Gastrocnemius medialis (tissue), 4 donors: ENCODE measurements around the gene C4BPA.
A peak's percentile ranks its signal among the peaks of the same experiment; 100 is the strongest.

Experiments used
- CTCF ChIP-seq, 5 experiments: fragments of 450-650 bp in 3 of 5; fragments of 200-600 bp in 2 of 5; sonication (generic) in 2 of 5; IDR thresholded peaks in 4 of 5; conservative IDR thresholded peaks in 1 of 5; 1 replicate in 4 of 5; 2 replicates in 1 of 5; pipeline ENCODE4 v1.5.1; 2016 to 2019; ENCODE audit warnings: antibody characterized with exemption in 5 of 5, mild to moderate bottlenecking in 3 of 5, moderate library complexity in 3 of 5
- POLR2A ChIP-seq, 2 donors: fragments of 450-650 bp; IDR thresholded peaks; one replicate each; pipeline ENCODE4 v1.6.1; 2017; ENCODE audit warnings: antibody characterized with exemption in 2 of 2, mild to moderate bottlenecking in 2 of 2, moderate library complexity in 2 of 2

GRCh38 chr1:207056673-207057072, 47.4 kb upstream of the C4BPA start:
- no peak for TF ChIP-seq CTCF (IDR thresholded peaks at IDR 0.05 in 4 of 5, conservative IDR thresholded peaks at IDR 0.05 in 1 of 5)
- TF ChIP-seq POLR2A (IDR thresholded peaks at IDR 0.05), result peak; percentile 65 to 72
